T-helper 1 cell treated with Interleukin-12 subunit alpha and Interleukin-12 subunit beta and Interleukin-4 antibody, amounts not matched to agents 30 μg/mL and 1 μg/mL, for 36 hours (primary cell): ENCODE data around the gene ENPP3.
"Not testable (repeated sequence)": the region's sequence is repeated elsewhere in the genome, so short reads cannot be mapped to it uniquely, and the experiment has no call there.

ENCODE experiments used
- H3K27ac Mint-ChIP-seq: one replicate; pipeline ENCODE4 v1.8.0; 2021; ENCODE audit warnings: mild to moderate bottlenecking, mixed read lengths
- H3K27me3 Mint-ChIP-seq: one replicate; pipeline ENCODE4 v1.8.0; 2021; ENCODE audit warnings: low read depth, mixed read lengths
- H3K36me3 Mint-ChIP-seq: one replicate; pipeline ENCODE4 v1.8.0; 2021; ENCODE audit warnings: low read depth, mixed read lengths
- H3K4me1 Mint-ChIP-seq: one replicate; pipeline ENCODE4 v1.8.0; 2021; ENCODE audit warnings: low read depth, mixed read lengths
- H3K4me3 Mint-ChIP-seq: one replicate; pipeline ENCODE4 v1.8.0; 2021; ENCODE audit warnings: mild to moderate bottlenecking, moderate library complexity, mixed read lengths
- H3K9me3 Mint-ChIP-seq: one replicate; pipeline ENCODE4 v1.8.0; 2021; ENCODE audit warnings: mixed read lengths

ENPP3 gene

DNA sequence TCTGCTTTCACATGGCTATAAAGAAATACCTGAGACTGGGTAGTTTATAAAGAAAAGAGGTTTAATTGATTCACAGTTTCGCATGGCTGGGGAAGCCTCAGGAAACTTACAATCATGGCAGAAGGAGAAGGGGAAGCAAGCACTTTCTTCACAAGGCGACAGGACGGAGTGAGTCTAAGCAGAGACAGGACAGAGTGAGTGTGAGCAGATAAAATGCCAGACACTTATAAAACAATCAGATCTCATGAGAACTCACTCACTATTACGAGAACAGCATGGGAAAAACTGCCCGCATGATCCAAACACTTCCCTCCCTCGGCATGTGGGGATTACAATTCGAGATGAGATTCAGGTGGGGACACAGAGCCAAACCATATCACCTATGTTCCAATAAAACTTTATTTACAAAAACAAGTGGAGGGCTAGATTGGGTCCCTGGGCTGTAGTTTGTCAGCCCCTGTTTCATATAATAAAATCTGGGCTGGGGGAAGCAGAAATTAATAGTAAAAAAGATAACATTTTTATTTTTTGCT, 110.8 kb downstream of the ENPP3 start:
- no peaks in the 10 kb centered on the region for H3K9me3 Mint-ChIP-seq
- no peak overlapping the region for H3K27ac Mint-ChIP-seq
- no peaks in the 10 kb centered on the region for H3K36me3 Mint-ChIP-seq
- H3K4me1 Mint-ChIP-seq: no peaks in the 10 kb centered on the region
- no peak overlapping the region for H3K4me3 Mint-ChIP-seq
- peaks cover 5% of the 10 kb centered on the region for H3K27me3 Mint-ChIP-seq

DNA sequence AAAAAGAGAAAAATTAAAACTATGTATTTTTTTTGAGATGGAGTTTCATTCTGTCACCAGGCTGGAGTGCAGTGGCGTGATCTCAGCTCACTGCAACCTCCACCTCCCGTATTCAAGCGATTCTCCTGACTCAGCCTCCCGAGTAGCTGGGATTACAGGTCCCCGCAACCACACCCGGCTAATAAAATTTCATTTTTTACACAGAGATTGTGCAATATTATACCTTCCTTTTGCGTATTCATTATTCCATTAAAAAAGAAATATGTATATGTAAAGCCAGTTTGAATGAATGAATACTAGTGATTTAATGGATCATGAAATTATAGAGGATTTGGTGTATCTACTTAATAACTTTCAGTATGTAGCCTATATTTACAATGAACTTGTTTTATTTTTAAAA, 111.9 kb downstream of the ENPP3 start:
- Mint-ChIP-seq H3K27me3 (peaks cover 6% of the 10 kb centered on the region), H3K27ac (no peak overlapping the region), H3K4me3 (no peak overlapping the region), H3K9me3 (no peaks in the 10 kb centered on the region), H3K36me3 (no peaks in the 10 kb centered on the region), H3K4me1 (no peaks in the 10 kb centered on the region)

DNA sequence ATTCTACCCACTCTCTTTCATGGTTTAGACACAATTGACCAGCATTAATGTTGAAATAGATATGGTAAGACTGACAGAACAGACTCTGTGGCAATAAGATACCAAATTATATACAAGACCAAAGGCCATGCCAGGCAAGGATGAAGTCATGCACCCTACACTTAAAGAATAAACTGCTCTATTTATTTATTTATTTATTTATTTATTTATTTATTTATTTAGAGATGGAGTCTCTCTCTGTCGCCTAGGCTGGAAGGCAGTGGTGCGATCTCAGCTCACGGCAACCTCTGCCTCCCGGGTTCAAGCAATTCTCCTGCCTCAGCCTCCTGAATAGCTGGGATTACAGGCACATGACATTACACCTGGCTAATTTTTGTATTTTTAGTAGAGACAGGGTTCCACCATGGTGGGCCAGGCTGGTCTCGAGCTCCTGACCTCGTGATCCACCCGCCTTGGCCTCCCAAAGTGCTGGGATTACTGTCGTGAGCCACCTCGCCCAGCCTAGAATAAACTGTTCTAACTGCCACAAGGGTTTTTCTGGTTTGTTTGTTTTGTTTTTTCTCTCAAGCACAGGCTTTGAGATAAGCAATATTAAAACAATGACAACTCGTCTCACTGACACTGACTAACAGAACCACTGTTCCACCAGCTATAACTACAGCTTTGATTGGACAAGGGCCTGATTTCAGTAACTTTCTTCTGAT, 114.1 kb downstream of the ENPP3 start:
- not testable (repeated sequence) for H3K4me1 Mint-ChIP-seq, H3K27ac Mint-ChIP-seq, H3K9me3 Mint-ChIP-seq, H3K36me3 Mint-ChIP-seq, H3K4me3 Mint-ChIP-seq
- peaks cover 14% of the 10 kb centered on the region for H3K27me3 Mint-ChIP-seq

DNA sequence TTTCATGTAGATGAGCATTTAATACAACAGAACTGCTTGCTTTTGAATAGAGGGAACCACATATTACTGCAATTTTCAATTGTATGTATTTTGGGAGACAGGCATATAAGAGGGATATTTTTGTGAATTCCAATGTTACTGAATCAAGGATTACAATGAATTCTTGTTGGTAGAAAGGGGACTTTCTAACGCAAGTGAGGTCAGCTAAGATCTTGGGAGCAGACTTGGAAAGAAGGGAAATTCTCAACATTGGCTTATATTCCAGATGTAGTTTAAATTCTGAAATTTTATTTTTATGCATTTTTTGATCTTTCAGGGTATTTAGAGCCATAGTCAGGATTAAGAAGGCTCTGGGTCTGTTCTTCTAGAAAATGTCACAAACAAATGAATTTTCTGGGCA, 117.0 kb downstream of the ENPP3 start:
- Mint-ChIP-seq H3K4me1 (no peaks in the 10 kb centered on the region), H3K27ac (no peak overlapping the region), H3K27me3 (peaks cover 18% of the 10 kb centered on the region), H3K4me3 (no peak overlapping the region), H3K9me3 (no peaks in the 10 kb centered on the region), H3K36me3 (no peaks in the 10 kb centered on the region)

DNA sequence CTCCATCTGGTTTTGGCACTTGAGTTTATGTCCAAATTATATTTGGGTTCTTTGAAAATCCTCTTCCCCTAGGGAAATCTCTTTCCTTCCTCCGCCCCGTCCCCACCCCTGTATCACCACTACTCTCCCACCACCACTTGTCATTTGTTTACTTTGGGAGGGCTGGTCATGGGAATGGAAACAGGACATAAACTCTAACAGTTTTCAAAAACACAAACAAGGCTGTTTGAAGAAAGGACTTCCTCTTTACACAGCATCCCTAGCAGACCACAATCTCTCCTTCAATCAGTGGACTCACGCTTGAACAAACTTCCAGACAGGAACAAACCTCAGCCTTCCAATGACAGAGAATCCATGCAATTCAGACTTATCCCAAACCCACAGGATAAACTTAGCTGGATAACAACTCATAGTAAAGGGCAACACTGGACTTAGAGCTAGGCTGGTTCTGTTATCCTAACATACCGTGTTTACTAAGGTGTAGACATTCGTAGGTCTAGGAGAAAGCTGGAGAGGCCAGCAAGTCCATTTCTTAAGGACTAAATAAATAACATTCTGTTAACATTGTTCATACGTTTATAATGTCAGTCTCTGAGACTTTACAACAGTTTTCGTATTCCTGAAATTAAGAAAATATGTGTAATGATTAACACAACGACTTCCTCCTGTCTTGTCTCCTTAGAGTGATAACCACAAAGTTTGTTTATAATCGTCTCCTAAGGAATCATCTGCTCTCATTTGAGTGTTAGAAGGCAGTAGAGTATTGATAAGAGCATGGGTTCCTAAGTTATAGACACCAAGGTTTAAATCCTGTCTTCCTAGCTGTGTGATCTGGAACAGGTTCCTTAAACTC, 117.8 kb downstream of the ENPP3 start:
- Mint-ChIP-seq H3K27me3 (peaks cover 18% of the 10 kb centered on the region), H3K4me1 (no peaks in the 10 kb centered on the region), H3K9me3 (no peaks in the 10 kb centered on the region), H3K27ac (no peak overlapping the region), H3K4me3 (no peak overlapping the region), H3K36me3 (no peaks in the 10 kb centered on the region)

DNA sequence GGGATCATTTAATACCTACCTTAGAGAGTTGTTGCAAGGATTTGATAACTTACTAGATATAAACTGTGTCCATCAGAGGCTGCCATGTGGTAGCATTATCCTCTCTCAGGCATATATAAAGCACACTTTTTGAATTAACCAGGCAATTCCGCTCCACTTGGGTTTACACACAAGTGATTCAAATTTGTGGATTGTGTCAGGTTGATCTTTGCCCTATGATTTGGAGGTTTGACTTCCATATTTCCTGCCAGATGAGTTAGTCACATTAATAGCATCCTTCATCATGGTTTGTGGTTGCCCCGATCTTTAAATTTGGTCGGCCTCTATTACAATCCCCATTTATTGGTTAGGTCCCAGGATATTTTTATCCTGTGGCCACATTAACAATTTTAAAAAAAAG, 118.5 kb downstream of the ENPP3 start:
- Mint-ChIP-seq H3K9me3 (no peaks in the 10 kb centered on the region), H3K36me3 (no peaks in the 10 kb centered on the region), H3K27ac (no peak overlapping the region), H3K4me3 (no peak overlapping the region), H3K27me3 (peaks cover 18% of the 10 kb centered on the region), H3K4me1 (no peaks in the 10 kb centered on the region)

DNA sequence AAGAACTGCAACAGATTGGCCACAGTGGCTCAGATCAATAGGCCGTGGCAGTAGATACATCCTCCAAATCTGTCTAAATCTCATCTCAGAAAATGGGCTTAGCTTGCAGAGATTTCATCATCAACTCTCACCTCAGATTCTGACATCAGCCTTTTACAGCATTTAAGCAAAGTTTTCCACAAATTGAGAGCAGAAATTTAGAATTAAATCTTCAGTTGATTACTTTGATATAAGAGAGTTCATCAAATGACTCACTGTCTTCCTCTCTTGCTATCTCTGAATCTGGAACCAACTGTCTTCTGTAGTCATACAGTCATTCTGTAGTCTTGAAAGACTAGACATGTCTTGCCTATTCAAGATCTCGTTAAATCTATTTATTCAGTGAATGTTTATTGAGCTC, 118.9 kb downstream of the ENPP3 start:
- H3K4me1 Mint-ChIP-seq: no peaks in the 10 kb centered on the region
- H3K27ac Mint-ChIP-seq: no peak overlapping the region
- H3K9me3 Mint-ChIP-seq: no peaks in the 10 kb centered on the region
- H3K36me3 Mint-ChIP-seq: no peaks in the 10 kb centered on the region
- no peak overlapping the region for H3K4me3 Mint-ChIP-seq
- peaks cover 18% of the 10 kb centered on the region for H3K27me3 Mint-ChIP-seq

DNA sequence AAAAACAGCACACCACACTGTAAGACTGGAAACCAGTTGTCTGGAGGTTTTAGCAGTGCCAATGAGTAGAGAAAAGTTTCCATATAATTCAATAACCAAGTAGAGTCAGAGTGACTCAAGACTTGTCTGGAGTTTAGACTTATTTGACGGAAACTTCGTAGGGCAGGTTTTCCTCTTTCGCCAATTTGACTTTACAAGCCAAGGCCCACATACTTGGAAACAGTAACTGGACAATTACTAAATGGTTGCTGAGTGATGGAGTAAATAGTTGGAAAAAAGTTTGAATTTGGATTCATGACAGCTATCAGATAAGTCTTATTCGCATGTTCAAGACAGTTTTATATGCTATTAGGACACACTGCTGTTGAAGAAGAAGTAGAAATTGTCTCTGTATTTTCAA, 121.8 kb downstream of the ENPP3 start:
- Mint-ChIP-seq H3K27me3 (peaks cover 21% of the 10 kb centered on the region), H3K9me3 (no peaks in the 10 kb centered on the region), H3K36me3 (no peaks in the 10 kb centered on the region), H3K4me1 (no peaks in the 10 kb centered on the region), H3K4me3 (no peak overlapping the region), H3K27ac (no peak overlapping the region)

DNA sequence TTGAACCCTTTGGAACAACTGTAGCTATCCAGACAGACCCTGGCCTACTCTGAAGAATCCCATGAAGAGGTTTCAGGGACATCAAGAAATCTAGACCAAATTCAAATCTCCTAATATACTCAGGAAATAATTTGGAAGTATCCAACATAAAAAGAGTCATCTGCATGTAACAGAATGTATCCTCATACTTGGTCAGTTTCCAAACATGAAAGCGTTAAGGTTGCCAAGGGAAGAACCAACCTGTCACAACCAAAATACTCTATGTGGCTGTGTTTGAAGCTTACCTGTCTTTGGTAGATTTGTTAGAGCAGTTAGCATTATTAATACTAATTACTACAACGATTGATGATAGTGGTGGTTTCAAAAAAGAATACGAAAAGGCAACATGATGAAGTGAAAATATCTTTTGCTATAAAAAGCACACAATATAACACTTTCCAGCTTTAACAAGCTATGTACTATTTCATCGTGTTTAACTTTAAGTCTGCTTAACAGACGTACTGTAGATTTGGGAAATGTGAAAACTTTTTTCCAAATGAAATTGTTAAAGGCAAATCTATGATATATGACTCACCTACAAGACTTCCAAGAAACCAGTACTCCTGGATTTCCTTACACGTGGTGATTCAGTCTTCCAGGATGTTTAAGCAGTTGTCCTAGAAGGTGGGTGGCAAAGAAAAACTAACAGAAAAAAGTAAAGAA, 124.1 kb downstream of the ENPP3 start:
- H3K36me3 Mint-ChIP-seq: no peaks in the 10 kb centered on the region
- no peaks in the 10 kb centered on the region for H3K9me3 Mint-ChIP-seq
- H3K4me3 Mint-ChIP-seq: no peak overlapping the region
- no peaks in the 10 kb centered on the region for H3K4me1 Mint-ChIP-seq
- no peak overlapping the region for H3K27ac Mint-ChIP-seq
- peaks cover 7% of the 10 kb centered on the region for H3K27me3 Mint-ChIP-seq

DNA sequence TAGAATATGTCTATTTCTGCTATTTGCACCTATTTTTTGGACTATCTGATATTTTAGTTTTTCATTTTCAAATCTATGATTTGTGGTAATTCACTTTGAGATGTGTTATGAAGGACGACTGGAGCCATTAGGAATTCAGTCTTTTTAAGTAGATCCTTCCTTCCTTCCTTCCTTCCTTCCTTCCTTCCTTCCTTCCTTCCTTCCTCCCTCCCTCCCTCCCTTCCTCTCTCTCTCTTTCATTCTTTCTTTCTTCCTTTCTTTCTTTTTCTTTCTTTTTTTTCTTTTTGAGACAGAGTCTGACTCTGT, 124.6 kb downstream of the ENPP3 start:
- H3K27me3 Mint-ChIP-seq: peaks cover 7% of the 10 kb centered on the region

DNA sequence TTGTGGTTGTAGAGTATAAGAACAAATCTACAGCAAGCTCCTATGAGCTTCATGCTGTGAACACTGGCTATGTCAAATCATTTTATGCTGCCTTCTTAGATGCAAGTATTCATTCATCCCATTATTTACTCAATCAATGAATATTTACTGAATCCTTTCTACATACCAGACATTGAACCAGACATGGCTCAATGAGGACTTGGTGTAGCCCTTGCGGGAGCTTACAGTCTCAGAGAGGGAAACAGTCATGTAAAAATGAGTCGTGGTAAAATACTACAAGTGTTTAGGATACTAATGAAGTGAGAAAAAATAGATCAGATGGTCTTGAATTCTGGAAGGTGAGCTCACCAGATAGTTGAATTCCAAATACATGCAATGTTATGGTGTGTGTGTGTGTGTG, 125.9 kb downstream of the ENPP3 start:
- Mint-ChIP-seq H3K4me3 (no peak overlapping the region), H3K4me1 (no peaks in the 10 kb centered on the region), H3K27ac (no peak overlapping the region), H3K27me3 (peaks cover 7% of the 10 kb centered on the region), H3K36me3 (no peaks in the 10 kb centered on the region), H3K9me3 (no peaks in the 10 kb centered on the region)

More for the DNA sequence above, 124.6 kb downstream of the ENPP3 start:
- Mint-ChIP-seq H3K4me1 (no peaks in the 10 kb centered on the region), H3K9me3 (no peaks in the 10 kb centered on the region), H3K27ac (no peak overlapping the region), H3K4me3 (no peak overlapping the region), H3K36me3 (no peaks in the 10 kb centered on the region)

DNA sequence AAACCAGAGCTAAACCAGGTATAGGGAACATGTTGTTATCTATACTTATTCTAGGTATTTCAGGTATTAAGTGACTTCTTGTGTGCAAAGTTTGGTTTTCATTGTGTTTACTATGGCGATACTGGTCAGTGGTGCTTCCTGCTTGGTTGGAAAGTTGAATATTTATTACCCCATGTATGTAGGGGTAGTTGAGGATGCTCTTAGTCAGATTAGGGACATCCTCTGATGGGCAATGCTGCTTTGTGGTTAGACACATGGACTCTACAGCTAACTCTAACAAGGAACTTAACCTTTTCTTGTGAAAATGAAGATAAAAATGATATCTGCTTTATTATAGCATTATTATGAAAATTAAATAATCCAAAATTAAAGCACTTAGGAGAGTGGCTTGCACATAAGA, 126.6 kb downstream of the ENPP3 start:
- no peaks in the 10 kb centered on the region for H3K4me1 Mint-ChIP-seq
- no peak overlapping the region for H3K4me3 Mint-ChIP-seq
- H3K9me3 Mint-ChIP-seq: no peaks in the 10 kb centered on the region
- no peak overlapping the region for H3K27ac Mint-ChIP-seq
- peaks cover 3% of the 10 kb centered on the region for H3K27me3 Mint-ChIP-seq
- no peaks in the 10 kb centered on the region for H3K36me3 Mint-ChIP-seq

DNA sequence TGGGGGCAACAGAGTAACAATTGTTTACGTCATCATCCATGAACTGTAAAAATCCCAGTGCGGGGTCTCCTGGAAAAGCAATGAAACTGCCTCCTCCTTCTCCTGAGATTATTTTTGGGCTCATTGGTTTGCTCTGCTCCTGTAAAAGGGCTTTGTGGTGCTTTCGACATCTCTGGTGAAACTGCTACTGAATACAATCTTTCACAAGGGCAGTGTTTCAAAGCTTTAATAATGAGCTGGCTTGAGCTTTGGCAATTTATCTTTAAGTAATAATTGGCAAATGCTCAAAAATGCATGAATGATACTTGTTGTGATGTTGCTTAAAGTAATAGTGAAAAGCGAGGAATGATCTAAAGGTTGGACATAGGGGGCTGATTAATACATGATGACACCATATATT, 127.2 kb downstream of the ENPP3 start:
- Mint-ChIP-seq H3K36me3 (no peaks in the 10 kb centered on the region), H3K4me3 (no peak overlapping the region), H3K27me3 (peaks cover 3% of the 10 kb centered on the region), H3K4me1 (no peaks in the 10 kb centered on the region), H3K9me3 (no peaks in the 10 kb centered on the region), H3K27ac (no peak overlapping the region)

DNA sequence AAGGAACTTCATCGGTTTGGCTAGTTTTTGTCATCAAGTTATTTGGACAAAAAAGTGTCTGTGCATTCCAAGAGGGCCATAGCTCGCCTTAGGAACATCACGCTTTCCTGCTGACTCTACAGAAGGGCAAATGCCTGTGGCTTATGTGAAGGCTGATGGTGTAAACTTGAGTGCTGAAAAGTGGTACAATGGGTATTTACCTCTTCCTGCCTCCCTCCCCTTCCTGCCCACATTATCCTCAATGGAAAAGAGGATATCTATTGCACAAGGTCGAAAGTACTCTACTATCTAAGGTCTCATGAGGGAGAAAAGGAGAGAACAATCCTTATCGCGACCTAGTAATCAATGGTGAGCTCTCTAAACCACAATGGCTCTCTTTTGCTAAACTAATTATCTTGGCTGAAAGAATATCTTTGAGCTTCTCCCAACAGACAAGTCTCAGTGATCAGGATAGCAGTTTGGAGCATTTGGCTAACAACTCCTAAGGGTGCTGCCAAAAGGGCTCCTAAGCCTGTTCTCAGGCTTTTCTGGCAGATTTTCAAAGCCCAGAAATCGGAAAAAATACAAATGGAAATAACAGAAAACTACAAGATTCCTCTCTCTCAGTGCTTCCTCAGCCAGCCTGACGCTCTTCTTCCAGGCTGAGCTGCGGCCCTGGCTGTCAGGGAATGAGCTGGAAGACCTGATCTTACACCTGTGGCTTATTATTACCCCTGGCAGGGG, 128.1 kb downstream of the ENPP3 start:
- H3K36me3 Mint-ChIP-seq: no peaks in the 10 kb centered on the region
- no peaks in the 10 kb centered on the region for H3K4me1 Mint-ChIP-seq
- no peak overlapping the region for H3K27ac Mint-ChIP-seq
- peaks cover 3% of the 10 kb centered on the region for H3K27me3 Mint-ChIP-seq
- no peak overlapping the region for H3K4me3 Mint-ChIP-seq
- no peaks in the 10 kb centered on the region for H3K9me3 Mint-ChIP-seq
